Activated CD4-positive, alpha-beta T cell treated with anti-CD3 and anti-CD28 coated beads, Interleukin-2, amount 50 U/mL, for 24 hours (primary cell): ENCODE data around the gene ROMO1.
"Not testable (repeated sequence)": the region's sequence is repeated elsewhere in the genome, so short reads cannot be mapped to it uniquely, and the experiment has no call there.

Experiments used
- DNase-seq, 2 donors: peaks; one replicate each; pipeline ENCODE4 v3.0.0-alpha.2; 2020; ENCODE audit warnings: low read depth in 1 of 2, low spot score in 1 of 2

The ROMO1 gene

DNA sequence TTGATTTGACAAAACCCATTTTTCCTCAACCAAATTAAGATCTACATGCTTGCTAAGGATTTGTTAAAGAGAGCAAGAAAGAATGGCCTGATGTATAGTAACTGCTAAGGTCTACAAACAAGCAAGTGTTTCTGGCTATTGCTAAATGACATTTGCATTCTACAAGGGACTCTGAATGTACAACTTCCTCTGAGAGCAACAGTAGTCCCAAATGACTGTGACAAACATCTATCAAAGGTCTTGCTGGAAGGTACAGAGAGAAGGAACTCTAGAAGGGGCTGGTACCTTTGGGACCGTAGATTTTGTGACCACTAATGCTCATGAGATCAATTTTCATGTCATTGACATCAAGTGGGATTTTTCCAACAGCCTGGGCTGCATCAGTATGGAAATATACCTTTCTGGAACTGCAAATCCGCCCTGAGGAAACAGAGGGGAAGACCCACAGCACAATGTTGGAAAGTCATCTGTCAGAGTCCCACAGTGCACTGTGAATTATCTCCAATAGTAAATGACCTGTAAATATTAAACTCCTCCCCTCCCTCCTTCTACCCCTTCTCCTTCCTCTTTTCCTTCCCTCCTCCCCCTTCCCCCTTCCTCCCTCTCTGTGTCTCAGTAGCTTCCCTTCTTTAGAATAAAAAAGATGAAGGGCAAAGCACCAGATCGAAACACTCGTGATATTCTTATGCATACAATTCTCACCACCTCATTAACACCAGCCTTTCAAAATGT lies 18.6 kb upstream of the ROMO1 start:
- DNase-seq, result no peak

- no peak for DNase-seq
These were observed 17.2 kb upstream of the ROMO1 start for GRCh38 chr20:35681960-35682359.

DNA sequence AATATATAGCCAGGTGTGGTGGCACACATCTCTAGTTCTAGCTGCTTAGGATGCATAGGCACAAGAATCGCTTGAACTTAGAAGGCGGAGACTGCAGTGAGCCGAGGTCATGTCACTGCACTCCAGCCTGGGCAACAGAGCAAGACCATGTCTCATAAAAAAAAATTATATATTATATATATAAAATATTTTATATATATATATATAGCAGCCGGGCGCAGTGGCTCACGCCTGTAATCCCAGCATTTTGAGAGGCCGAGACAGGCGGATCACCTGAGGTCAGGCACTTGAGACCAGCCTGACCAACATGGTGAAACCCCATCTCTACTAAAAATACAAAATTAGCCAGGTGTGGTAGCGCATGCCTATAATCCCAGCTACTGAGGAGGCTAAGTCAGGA lies 13.8 kb upstream of the ROMO1 start:
- not testable (repeated sequence) for DNase-seq

DNA sequence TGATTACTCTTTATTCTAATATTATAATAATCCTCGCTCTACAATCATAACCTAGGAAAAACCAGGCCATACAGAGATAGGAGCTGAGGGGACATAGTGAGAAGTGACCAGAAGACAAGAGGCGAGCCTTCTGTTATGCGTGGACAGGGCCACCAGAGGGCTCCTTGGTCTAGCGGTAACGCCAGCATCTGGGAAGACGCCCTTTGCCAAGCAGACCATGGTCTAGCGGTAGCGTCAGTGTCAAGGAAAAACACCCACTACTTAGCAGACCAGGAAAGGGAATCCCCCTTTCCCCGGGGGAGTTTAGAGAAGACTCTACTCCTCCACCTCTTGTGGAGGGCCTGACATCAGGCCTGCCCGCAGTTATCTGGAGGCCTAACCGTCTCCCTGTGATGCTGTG lies 12.3 kb upstream of the ROMO1 start:
- DNase-seq, result not testable (repeated sequence)

- DNase-seq, result no peak
These were observed 8.9 kb upstream of the ROMO1 start for GRCh38 chr20:35690265-35690664.

GRCh38 chr20:35695245-35695749 lies 3.9 kb upstream of the ROMO1 start:
- DNase-seq, result no peak

DNA sequence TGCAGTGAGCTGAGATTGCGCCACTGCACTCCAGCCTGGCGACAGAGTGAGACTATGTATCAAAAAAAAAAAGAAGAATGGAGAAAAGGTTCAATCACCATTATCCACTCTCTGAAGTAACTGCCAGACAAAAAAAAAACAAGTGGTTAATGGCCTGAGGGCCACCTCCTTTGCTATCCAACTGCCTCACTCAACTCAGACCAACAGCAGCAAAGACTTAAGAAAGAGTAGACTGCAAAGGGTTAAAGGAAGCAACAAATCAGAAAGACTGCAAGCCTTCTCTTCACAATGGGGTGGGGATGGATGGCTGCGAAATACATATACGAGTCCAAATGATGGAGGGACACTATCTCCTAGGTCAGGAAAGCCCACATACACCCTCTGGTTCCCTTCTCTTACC lies 3.2 kb upstream of the ROMO1 start:
- DNase-seq, result no peak

DNA sequence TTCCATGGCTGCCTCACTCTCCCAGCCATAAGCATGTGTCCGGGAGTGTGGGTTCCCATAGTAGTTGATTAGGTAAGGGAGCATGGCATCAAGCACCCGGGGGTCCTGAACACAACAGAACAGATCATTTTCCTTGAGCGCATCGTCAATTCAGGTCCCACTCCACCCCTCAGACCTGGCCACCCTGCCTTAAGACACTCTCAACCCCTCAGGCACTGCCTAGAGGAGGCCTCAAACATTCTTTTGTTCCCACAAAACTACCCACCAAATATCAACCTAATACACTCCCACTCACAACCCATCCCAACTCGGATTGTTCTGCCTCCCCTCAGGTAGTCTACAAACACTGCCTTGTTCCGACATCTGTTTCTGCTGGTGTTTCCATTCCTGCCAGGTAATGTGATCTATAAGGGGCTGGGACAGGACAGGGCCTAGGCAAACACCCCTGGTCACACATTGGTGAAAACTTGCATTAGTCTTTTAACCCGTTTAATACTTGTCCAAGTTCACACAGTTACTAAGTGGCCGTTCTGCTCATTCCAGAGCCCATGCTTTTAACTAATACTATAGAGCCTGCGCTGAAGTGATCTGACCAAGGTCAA lies 1.4 kb upstream of the ROMO1 start:
- DNase-seq, result no peak

DNA sequence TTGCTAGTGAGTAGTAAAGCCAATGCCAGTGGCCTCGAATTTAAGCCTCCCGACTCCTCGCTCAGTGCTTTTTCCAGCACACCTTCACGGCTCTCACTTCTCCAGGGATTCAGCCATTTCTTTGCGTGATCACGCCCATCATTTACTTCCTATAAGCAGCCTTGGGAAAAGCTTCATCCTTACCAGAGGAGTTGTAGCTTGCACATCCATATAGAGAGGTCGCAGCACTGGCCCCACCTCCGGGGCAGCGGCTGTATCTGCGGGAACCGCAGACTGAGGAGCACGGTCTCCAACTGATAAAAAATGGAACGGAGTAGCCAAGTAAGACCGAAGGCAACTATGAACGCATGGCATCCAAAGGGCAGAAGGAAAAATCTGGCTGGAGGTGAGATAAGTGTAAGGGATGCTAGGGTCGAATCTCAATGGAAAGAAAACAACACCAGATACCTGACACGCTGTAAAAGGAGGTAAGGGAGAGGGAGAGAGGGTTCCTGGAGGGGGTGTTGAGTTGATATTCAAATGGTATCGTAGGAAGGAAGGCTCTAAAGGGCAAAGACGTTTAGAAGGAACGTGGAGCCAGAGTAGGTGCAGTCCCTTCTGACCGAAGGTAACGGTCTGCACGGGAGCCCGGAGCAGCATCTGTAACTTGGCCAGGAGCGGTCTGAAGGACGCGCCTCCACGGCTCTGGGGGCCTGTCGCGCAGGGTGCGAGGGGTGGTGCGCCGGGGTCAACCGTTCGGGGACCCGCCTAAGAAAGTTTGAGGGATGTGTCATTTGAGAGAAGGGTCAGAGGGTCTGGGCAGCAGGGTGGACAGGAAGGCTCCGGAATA lies 693 bp upstream of the ROMO1 start:
- DNase-seq, result no peak

DNA sequence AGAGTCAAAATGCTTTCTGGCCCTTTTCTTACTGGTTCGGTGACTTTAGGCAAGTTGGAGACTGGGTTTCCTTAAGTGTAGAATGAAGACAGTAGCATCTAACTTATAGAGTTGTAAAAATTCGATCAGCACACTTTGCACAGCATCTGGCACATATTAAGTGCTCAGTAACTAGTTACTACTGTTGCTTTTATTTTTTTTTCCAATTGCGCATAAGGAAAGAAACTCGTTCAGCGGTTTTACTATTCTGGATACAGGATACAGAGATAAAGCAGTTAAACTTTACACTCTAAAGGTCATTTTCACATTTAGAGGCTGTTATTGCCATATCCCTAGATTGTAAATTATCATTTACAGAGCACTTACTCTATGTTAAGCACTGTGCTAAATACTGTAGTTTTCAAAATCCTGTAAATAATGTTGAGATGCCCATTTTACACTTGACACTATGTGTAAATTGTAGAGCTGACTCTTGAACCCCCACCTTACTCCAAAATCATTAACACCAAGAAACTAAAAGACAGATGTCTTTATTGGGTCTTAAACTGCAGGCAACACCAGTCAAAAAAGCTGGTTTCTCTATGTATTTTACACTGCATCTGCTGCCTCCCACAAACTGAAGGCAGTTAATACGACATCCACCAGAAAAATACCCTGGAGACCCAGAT lies 886 bp downstream of the ROMO1 start:
- no peak for DNase-seq

- DNase-seq, result no peak
These were observed 1.5 kb downstream of the ROMO1 start for GRCh38 chr20:35700625-35701148.

DNA sequence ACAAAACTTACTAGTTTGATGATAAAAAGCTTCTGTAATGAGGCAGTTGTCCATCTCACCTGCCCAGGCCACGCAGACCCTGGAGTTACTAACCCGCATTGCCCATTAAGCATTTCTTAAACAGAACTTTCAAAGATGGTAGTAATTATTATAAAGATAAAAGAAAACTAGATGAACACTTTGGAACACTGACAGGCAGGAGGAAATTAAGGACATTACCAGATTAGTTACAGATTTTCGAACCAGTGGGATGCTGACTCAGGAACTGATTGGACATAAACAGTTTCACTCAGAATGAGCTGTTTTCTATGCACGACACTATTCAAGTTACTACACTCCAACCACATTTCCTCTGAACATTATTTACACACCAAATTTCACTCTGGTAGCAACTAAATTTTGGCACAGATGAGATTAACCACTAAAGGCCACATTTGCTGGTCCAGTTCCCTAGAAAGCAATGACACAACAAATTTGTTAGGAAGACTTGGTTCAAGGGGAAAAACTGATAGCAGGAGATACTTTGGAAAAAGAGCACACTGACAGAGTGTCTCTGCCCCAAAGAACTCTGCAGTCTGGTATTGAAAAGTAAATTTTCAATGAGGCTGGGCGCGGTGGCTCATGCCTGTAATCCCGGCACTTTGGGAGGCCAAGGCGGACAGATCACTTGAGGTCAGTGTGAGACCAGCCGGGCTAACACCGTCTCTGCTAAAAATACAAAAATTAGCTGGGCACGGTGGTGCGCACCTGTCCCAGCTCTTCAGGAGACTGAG lies 3.0 kb downstream of the ROMO1 start:
- no peak for DNase-seq

DNA sequence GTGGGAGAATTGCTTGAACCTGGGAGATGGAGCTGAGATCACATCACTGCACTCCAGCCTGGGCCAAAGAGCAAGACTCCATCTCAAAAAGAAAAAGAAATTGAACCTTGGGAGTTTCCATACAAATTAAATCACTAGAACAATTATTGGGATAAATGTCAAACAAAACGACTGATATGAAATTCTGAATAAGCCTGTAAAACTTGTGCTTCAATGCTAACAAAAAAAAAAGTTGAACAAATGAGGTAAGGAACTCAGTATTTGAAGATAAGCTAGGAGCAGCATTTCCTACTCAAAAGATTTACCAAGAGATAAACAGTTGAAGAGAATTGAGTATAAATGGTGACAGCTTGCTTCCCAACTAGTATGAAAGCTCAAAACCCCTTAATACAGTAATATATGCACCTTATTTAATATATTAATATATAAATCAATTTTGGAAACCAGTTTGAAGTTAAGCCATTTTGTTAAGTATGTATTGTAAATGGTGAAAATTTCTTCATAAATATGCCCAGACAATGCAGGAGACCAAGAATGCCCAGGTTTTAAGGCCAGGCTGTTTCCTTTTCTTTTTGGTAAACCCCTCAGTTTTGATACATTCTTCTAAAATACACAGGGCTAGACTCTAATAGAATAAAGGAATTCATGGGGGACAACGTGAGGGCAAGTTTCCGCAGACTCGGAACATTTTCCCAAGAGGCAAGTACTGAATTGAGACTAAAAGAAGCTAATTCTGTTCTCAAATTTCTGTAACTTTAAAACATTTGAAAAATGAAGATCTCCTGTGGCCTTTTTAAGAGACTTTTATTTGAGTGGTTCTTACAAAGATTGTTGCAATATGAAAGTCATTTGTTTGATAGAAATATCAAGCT lies 3.9 kb downstream of the ROMO1 start:
- no peak for DNase-seq

DNA sequence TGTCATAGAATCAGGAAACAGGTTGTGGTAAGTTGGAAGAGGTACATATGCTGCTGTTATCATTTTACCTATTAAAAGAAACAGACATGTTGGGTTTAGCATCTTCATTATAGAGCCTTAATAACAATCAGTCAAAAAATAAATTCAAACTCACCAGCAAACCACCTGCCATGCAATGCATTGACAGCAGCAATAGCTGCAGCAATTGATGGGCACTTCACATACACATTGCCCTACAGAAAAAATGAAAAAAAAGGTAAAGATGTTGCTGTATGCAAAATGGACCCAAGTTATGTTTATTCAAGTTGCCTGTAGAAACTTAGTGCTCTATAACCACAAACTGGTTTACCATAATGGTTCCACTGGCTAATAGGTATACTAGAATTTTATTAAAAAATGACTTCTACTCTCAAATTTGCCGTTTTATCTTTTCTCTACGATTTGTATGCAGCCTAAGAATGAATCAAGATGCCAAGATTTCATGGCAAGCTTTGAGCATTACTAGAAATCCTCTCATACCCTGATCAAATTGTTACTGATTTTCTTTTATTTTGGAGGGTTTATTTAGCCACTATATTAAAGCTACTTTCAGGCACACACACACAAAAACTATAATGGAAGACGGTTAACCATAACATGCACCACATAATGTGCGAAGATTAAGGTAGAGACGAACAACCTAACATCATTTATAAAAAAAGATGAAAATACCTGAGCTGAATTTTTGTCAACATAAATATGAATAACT lies 5.5 kb downstream of the ROMO1 start:
- no peak for DNase-seq

DNA sequence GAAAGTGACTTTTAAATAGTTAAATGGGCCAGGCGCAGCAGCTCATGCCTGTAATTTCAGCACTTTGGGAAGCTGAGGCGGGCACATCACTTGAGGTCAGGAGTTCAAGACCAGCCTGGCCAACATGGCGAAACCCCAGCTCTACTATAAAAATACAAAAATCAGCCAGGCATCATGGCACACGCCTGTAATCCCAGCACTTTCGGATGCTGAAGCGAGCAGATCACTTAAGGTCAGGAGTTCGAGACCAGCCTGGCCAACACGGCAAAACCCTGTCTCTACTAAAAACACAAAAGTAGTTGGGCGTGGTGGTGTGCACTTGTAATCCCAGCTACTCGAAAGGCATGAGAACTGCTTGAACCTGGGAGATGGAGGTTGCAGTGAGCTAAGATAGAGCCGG lies 6.7 kb downstream of the ROMO1 start:
- DNase-seq, result not testable (repeated sequence)

- DNase-seq, result not testable (repeated sequence)
These were observed 7.7 kb downstream of the ROMO1 start for GRCh38 chr20:35706591-35707529.

GRCh38 chr20:35708502-35708901 lies 9.3 kb downstream of the ROMO1 start:
- no peak for DNase-seq

DNA sequence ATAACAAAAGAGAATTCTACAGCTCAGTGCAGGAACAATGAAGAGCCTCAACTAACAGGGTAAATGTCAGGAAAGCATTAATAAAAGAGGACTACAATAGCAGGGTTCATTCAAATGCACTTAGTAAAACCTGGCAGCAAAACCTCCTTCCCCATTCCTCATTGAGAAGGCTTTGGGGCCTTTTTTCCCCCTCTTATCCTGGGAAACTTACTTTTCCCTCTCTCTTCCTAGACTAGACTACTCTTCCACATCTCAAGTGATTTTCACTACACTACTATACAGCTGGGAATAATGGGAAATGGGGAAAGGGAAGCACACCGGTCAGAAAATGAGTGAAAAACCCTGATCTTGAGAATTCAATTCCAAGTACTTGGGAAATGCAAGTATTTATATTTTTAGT lies 10.1 kb downstream of the ROMO1 start:
- no peak for DNase-seq
